Endodermal cell (in vitro differentiated cells): ENCODE measurements around the gene SLC6A9. TPM values are rescaled to one million over a fixed set of nuclear protein-coding genes. Genes with fewer than 3 reads are reported as not detected.

Source experiments
- DNase-seq: peaks from one replicate; pipeline ENCODE4 v3.0.0-alpha.2; 2017
- H3K27ac ChIP-seq: 2 replicates; pipeline ENCODE4 v1.5.1; 2013; ENCODE audit warnings: mild to moderate bottlenecking, low read depth, low read length, moderate library complexity
- H3K27me3 ChIP-seq: 2 replicates; pipeline ENCODE4 v1.6.1; 2013; ENCODE audit warnings: mild to moderate bottlenecking, low read length, moderate library complexity; ENCODE audit not compliant: insufficient read depth, control insufficient read depth, poor library complexity, severe bottlenecking
- H3K36me3 ChIP-seq: 2 replicates; pipeline ENCODE4 v1.7.0; 2013; ENCODE audit warnings: mild to moderate bottlenecking, low read length, moderate library complexity; ENCODE audit not compliant: control insufficient read depth, insufficient read depth
- H3K4me1 ChIP-seq: one replicate; pipeline ENCODE4 v1.7.0; 2013; ENCODE audit warnings: low read length; ENCODE audit not compliant: control insufficient read depth, insufficient read depth
- H3K4me3 ChIP-seq: 2 replicates; pipeline ENCODE4 v1.5.1; 2013; ENCODE audit warnings: mild to moderate bottlenecking, low read length, moderate library complexity
- H3K9ac ChIP-seq: 2 replicates; pipeline ENCODE4 v1.6.1; 2013; ENCODE audit warnings: mild to moderate bottlenecking, low read length, moderate library complexity; ENCODE audit not compliant: poor library complexity, severe bottlenecking; ENCODE audit errors: extremely low read depth
- H3K9me3 ChIP-seq: 2 replicates; pipeline ENCODE4 v1.6.1; 2013; ENCODE audit warnings: mild to moderate bottlenecking, low read length, moderate library complexity; ENCODE audit not compliant: control insufficient read depth
- H3K27ac Mint-ChIP-seq: 2 replicates; pipeline ENCODE4 v1.8.0; 2020; ENCODE audit warnings: mixed read lengths
- H3K27me3 Mint-ChIP-seq: 2 replicates; pipeline ENCODE4 v1.8.0; 2021; ENCODE audit warnings: mild to moderate bottlenecking, mixed read lengths; ENCODE audit not compliant: insufficient read depth
- H3K36me3 Mint-ChIP-seq: 2 replicates; pipeline ENCODE4 v1.8.0; 2020; ENCODE audit warnings: low read depth, mixed read lengths
- H3K4me1 Mint-ChIP-seq: 2 replicates; pipeline ENCODE4 v1.8.0; 2020; ENCODE audit warnings: mixed read lengths
- H3K4me3 Mint-ChIP-seq: 2 replicates; pipeline ENCODE4 v1.8.0; 2020; ENCODE audit warnings: mild to moderate bottlenecking, moderate library complexity, mixed read lengths
- H3K9me3 Mint-ChIP-seq: 2 replicates; pipeline ENCODE4 v1.8.0; 2020; ENCODE audit warnings: mild to moderate bottlenecking, mixed read lengths
- WGBS, 2 experiments: methylation state at CpG; one replicate each; pipeline versions ENCODE4 v1.1.5 to v1.1.7; 2013; ENCODE audit warnings: missing lambda C conversion rate in 2 of 2, mixed read lengths in 1 of 2; ENCODE audit not compliant: insufficient coverage in 1 of 2, insufficient read length in 1 of 2; 5-methylcytosine and 5-hydroxymethylcytosine counted together
- total RNA-seq, 2 donors: library from RNA; stranded (reverse); fragmentation: NEBNext Ultra II Directional in 1 of 2; extraction: Animal tissue kit (Norgen Biotek cat#: 25700) in 1 of 2; gene quantifications; 2 replicates in 1 of 2; 3 replicates in 1 of 2; pipeline ENCODE4 v1.2.1, GENCODE V29; 2021
- TF ChIP-seq, protein P1 (sequence below): fragments of 200-600 bp; sonication (generic); conservative IDR thresholded peaks from 2 replicates; pipeline ENCODE4 v1.5.0; 2021; ENCODE audit warnings: antibody characterized with exemption, mild to moderate bottlenecking

SLC6A9 gene
- total RNA-seq, 2 donors from 2014 or later: 5.7 to 11.4 TPM

DNA sequence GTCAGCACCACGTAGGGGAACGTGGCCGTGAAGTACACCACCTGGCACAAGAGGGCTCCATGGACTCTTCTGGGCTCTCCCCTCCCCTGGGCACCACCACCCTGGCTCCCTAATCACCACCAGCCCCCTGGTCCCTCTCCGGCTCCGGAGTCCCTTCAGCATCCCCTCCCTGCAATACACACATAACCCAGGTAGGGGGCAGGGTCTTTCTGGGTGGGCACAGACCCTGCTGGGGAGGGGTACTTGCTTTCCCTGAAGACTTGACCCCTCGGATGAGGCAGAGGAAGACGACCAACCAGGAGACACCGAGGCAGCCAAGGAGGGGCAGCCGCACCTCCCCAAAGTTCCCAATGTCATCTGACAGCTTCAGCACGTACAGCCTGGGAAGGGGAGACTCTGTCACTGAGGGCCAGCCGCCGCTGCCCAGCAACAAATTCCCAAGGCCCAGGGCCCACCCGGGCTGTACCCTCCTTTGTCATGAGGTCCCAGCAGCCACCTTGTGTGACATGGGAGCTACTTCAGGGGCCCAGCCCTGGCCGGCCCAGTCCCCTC, 28.6 kb downstream of the SLC6A9 start:
- peaks cover 36% of the 10 kb centered on the region for H3K4me1 Mint-ChIP-seq
- DNase-seq: peak; percentile 71
- WGBS, 2 experiments: 92 to 95% methylated on average over 8 to 14 of the region's 14 CpGs

DNA sequence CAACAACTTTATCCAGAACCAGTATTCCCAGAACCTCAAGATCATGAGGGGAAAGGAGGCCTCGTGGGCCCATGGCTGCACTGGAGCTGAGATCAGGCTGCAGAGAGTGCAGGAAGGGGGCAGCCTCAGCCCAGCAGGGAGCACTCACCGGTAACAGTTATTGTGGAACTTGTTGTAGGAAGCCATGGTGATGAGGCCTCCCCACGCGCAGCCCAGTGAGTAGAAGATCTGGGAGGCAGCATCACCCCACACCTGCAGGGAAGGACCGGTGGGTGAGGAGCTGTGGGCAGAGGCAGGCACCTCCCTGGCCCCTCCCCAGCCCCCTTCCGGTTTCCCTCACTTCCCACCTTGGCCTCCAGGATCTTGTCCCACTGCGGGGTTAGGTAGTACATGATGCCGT, 29.1 kb downstream of the SLC6A9 start:
- H3K9me3 Mint-ChIP-seq: no peaks in the 10 kb centered on the region
- H3K4me1 Mint-ChIP-seq: peaks cover 38% of the 10 kb centered on the region
- Histone ChIP-seq H3K4me1 (peaks cover 30% of the 10 kb centered on the region), H3K9me3 (no peaks in the 10 kb centered on the region), H3K9ac (no peak overlapping the region), H3K27me3 (no peaks in the 10 kb centered on the region), H3K36me3 (no peaks in the 10 kb centered on the region), H3K4me3 (no peak overlapping the region), H3K27ac (no peak overlapping the region)
- no peak for DNase-seq
- H3K27me3 Mint-ChIP-seq: no peaks in the 10 kb centered on the region
- no peak overlapping the region for H3K4me3 Mint-ChIP-seq
- TF ChIP-seq, protein P1, sequence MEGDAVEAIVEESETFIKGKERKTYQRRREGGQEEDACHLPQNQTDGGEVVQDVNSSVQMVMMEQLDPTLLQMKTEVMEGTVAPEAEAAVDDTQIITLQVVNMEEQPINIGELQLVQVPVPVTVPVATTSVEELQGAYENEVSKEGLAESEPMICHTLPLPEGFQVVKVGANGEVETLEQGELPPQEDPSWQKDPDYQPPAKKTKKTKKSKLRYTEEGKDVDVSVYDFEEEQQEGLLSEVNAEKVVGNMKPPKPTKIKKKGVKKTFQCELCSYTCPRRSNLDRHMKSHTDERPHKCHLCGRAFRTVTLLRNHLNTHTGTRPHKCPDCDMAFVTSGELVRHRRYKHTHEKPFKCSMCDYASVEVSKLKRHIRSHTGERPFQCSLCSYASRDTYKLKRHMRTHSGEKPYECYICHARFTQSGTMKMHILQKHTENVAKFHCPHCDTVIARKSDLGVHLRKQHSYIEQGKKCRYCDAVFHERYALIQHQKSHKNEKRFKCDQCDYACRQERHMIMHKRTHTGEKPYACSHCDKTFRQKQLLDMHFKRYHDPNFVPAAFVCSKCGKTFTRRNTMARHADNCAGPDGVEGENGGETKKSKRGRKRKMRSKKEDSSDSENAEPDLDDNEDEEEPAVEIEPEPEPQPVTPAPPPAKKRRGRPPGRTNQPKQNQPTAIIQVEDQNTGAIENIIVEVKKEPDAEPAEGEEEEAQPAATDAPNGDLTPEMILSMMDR: no peak
- 93 to 100% methylated on average over 1 to 8 of the region's 8 CpGs for WGBS, 2 experiments
- no peak overlapping the region for H3K27ac Mint-ChIP-seq
- peaks cover 14% of the 10 kb centered on the region for H3K36me3 Mint-ChIP-seq

More for the DNA sequence above, 28.6 kb downstream of the SLC6A9 start:
- H3K27ac ChIP-seq: no peak overlapping the region
- peaks cover 25% of the 10 kb centered on the region for H3K4me1 ChIP-seq
- H3K36me3 Mint-ChIP-seq: peaks cover 14% of the 10 kb centered on the region
- no peaks in the 10 kb centered on the region for H3K27me3 Mint-ChIP-seq
- H3K9ac ChIP-seq: no peak overlapping the region
- no peaks in the 10 kb centered on the region for H3K36me3 ChIP-seq
- H3K9me3 ChIP-seq: no peaks in the 10 kb centered on the region
- no peaks in the 10 kb centered on the region for H3K27me3 ChIP-seq
- TF ChIP-seq, protein P1: peak; percentile 72
- H3K4me3 Mint-ChIP-seq: no peak overlapping the region
- H3K4me3 ChIP-seq: no peak overlapping the region
- no peak overlapping the region for H3K27ac Mint-ChIP-seq
- no peaks in the 10 kb centered on the region for H3K9me3 Mint-ChIP-seq

DNA sequence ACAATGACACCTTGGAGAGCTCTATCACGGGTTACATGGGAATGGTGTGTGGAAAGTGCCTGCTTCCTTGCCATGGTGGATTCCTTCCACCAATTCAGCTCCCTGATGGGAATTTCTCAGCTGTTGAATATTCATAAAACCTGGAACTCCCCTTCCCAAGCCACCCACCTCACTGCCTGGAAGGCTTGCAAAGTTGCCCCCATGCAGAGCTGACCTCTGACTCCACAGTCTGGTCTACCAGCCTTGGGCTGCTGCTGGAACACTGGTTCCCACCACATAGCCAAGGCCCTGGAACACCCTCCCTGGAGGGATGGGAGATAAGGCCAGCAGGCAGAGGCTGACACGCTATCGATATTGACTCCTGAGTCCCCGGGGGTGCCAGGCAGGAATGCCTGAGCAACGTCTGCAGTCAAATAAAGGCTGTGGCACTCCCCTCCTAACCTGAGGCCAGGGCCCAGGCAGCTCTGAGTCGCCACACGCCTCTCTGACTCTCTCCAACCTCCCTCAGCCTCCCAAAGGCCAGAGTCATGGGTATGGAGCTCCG, 31.1 kb downstream of the SLC6A9 start:
- peak; percentile 93 for DNase-seq

More for the DNA sequence above, 31.1 kb downstream of the SLC6A9 start:
- Histone ChIP-seq H3K36me3 (no peaks in the 10 kb centered on the region), H3K4me3 (no peak overlapping the region), H3K27ac (peak overlapping the region; percentile 59), H3K4me1 (peaks cover 31% of the 10 kb centered on the region), H3K27me3 (no peaks in the 10 kb centered on the region), H3K9ac (peak overlapping the region; percentile 33), H3K9me3 (no peaks in the 10 kb centered on the region)
- peaks cover 42% of the 10 kb centered on the region for H3K4me1 Mint-ChIP-seq
- H3K27me3 Mint-ChIP-seq: no peaks in the 10 kb centered on the region
- no peak overlapping the region for H3K4me3 Mint-ChIP-seq
- H3K9me3 Mint-ChIP-seq: no peaks in the 10 kb centered on the region
- peaks cover 13% of the 10 kb centered on the region for H3K36me3 Mint-ChIP-seq
- WGBS, 2 experiments: 54 to 78% methylated on average over 6 to 8 of the region's 8 CpGs
- TF ChIP-seq, protein P1: no peak
- peak overlapping the region; percentile 92 for H3K27ac Mint-ChIP-seq
